RPMI7951 (cell line): ENCODE data around the gene TAS2R8. TPM values are rescaled to one million over a fixed set of nuclear protein-coding genes. Genes with fewer than 3 reads are reported as not detected.
"Not testable (repeated sequence)": the region's sequence is repeated elsewhere in the genome, so short reads cannot be mapped to it uniquely, and the experiment has no call there.

Source experiments
- DNase-seq: peaks from one replicate; pipeline ENCODE4 v3.0.0-alpha.2; 2012; ENCODE audit warnings: low read depth
- total RNA-seq: library from RNA; depleted of rRNA; stranded (reverse); fragments of >200 nt; shearing (Covaris generic); gene quantifications from 2 replicates; pipeline ENCODE4 v1.2.3, GENCODE V29; 2014; rRNA removed

TAS2R8 gene
- 0.20 TPM in 1 of 2 replicates, not detected in the other for total RNA-seq

GRCh38 chr12:10807186-10807585, at the start of gene TAS2R8:
Gene TAS2R8 (minus strand): TSS chr12:10807286. CDS start chr12:10806980, 306 bp downstream.
- no peak for DNase-seq

GRCh38 chr12:10855807-10856206, 48.7 kb upstream of the TAS2R8 start:
- no peak for DNase-seq

- DNase-seq: no peak
Measured at GRCh38 chr12:10853776-10854175, 46.7 kb upstream of the TAS2R8 start.

- DNase-seq: no peak
Measured at GRCh38 chr12:10851243-10851858, 44.3 kb upstream of the TAS2R8 start.

- peak; percentile 34 for DNase-seq
Measured at GRCh38 chr12:10849425-10849878, 42.4 kb upstream of the TAS2R8 start, which contains the start of gene PRR4. Gene PRR4 (minus strand): TSS chr12:10849475. CDS start chr12:10849437, 38 bp downstream.

- DNase-seq: no peak
Measured at GRCh38 chr12:10847744-10848143, 40.7 kb upstream of the TAS2R8 start.

GRCh38 chr12:10842862-10843261, 35.8 kb upstream of the TAS2R8 start:
- DNase-seq: no peak

- no peak for DNase-seq
Measured at GRCh38 chr12:10838461-10838860, 31.4 kb upstream of the TAS2R8 start.

GRCh38 chr12:10829994-10830393, 22.9 kb upstream of the TAS2R8 start:
- DNase-seq: no peak

- no peak for DNase-seq
Measured at GRCh38 chr12:10826258-10826657, 19.2 kb upstream of the TAS2R8 start, which contains the start of gene TAS2R10. Gene TAS2R10 (minus strand): TSS chr12:10826358. CDS start chr12:10826269, 89 bp downstream.

GRCh38 chr12:10824957-10825356, 17.9 kb upstream of the TAS2R8 start:
- DNase-seq: no peak

GRCh38 chr12:10811883-10812536, 4.9 kb upstream of the TAS2R8 start:
- DNase-seq: no peak

- DNase-seq: no peak
Measured at GRCh38 chr12:10810068-10810467, 3.0 kb upstream of the TAS2R8 start, which contains the start of gene TAS2R9. Gene TAS2R9 (minus strand): TSS chr12:10810168. CDS start chr12:10810075, 93 bp downstream.

- DNase-seq: no peak
Measured at GRCh38 chr12:10802587-10802986, 4.5 kb downstream of the TAS2R8 start, which contains the start of gene TAS2R7. Gene TAS2R7 (minus strand): TSS chr12:10802627. CDS start chr12:10802570, 57 bp downstream.

GRCh38 chr12:10801741-10802140, 5.3 kb downstream of the TAS2R8 start:
- DNase-seq: no peak

- DNase-seq: no peak
Measured at GRCh38 chr12:10794222-10794621, 12.9 kb downstream of the TAS2R8 start.

- DNase-seq: not testable (repeated sequence)
Measured at GRCh38 chr12:10791769-10792168, 15.3 kb downstream of the TAS2R8 start.

- DNase-seq: no peak
Measured at GRCh38 chr12:10783252-10783651, 23.8 kb downstream of the TAS2R8 start.

- no peak for DNase-seq
Measured at GRCh38 chr12:10779103-10779502, 28.0 kb downstream of the TAS2R8 start.

GRCh38 chr12:10771132-10771733, 35.9 kb downstream of the TAS2R8 start:
- peak; percentile 17 for DNase-seq

GRCh38 chr12:10759657-10760056, 47.4 kb downstream of the TAS2R8 start:
- no peak for DNase-seq

- no peak for DNase-seq
Measured at GRCh38 chr12:10756194-10756593, 50.9 kb downstream of the TAS2R8 start.
